A673 (cell line): ENCODE data around the gene UBXN11. TPM values are rescaled to one million over a fixed set of nuclear protein-coding genes. Genes with fewer than 3 reads are reported as not detected.

Source experiments
- BruUV-seq: library from RNA; stranded (reverse); fragments of 400-500 nt; replicated peaks from 2 replicates; lab custom pipeline; 2021; lab: Mats Ljungman, UMichigan
- CTCF ChIA-PET: fragments of 300-600 bp; sonication (Branson Sonifier 250); formaldehyde crosslinking; loops from one replicate; lab custom pipeline; 2022; ENCODE audit warnings: antibody characterized with exemption; lab: Charles Lee
- POLR2A ChIA-PET: fragments of 300-600 bp; sonication (Branson Sonifier 250); formaldehyde crosslinking; loops from one replicate; lab custom pipeline; 2022; ENCODE audit warnings: antibody characterized with exemption; ENCODE audit not compliant: low non-redundant PET; lab: Charles Lee
- DNase-seq: peaks from one replicate; pipeline ENCODE4 v3.0.0-alpha.2; 2015; ENCODE audit warnings: low spot score
- H3K27ac ChIP-seq: fragments of 200-600 bp; sonication (generic); 2 replicates; pipeline ENCODE4 v1.5.1; 2016; ENCODE audit warnings: mixed run types, low read depth, mild to moderate bottlenecking, mixed read lengths, antibody characterized with exemption, low read length; ENCODE audit not compliant: poor library complexity, severe bottlenecking
- H3K27me3 ChIP-seq: fragments of 200-600 bp; sonication (generic); replicated peaks from 2 replicates; pipeline ENCODE4 v1.6.1; 2017; ENCODE audit warnings: mixed run types, low read depth, mild to moderate bottlenecking, mixed read lengths, antibody characterized with exemption, low read length; ENCODE audit not compliant: insufficient read depth, poor library complexity
- H3K36me3 ChIP-seq: fragments of 200-600 bp; sonication (generic); 2 replicates; pipeline ENCODE4 v1.6.1; 2016; ENCODE audit warnings: mixed run types, mild to moderate bottlenecking, mixed read lengths, antibody characterized with exemption, low read length; ENCODE audit not compliant: insufficient read depth, poor library complexity, severe bottlenecking
- H3K4me1 ChIP-seq: fragments of 200-600 bp; sonication (generic); 2 replicates; pipeline ENCODE4 v1.6.1; 2017; ENCODE audit warnings: mixed run types, mild to moderate bottlenecking, mixed read lengths, antibody characterized with exemption, low read length; ENCODE audit not compliant: insufficient read depth, poor library complexity, severe bottlenecking
- H3K4me3 ChIP-seq: fragments of 200-600 bp; sonication (generic); 2 replicates; pipeline ENCODE4 v1.5.1; 2016; ENCODE audit warnings: low read depth, mixed run types, mild to moderate bottlenecking, mixed read lengths, low read length; ENCODE audit not compliant: poor library complexity, severe bottlenecking
- H3K9me3 ChIP-seq: fragments of 200-600 bp; sonication (generic); 2 replicates; pipeline ENCODE4 v1.6.1; 2016; ENCODE audit warnings: mixed run types, low read depth, mild to moderate bottlenecking, mixed read lengths, antibody characterized with exemption, low read length; ENCODE audit not compliant: poor library complexity, severe bottlenecking
- CTCF ChIP-seq: fragments of 300-800, 200-600 bp; sonication (generic); conservative IDR thresholded peaks from 2 replicates; pipeline ENCODE4 v1.5.1; 2017; ENCODE audit warnings: low read depth, mild to moderate bottlenecking, antibody characterized with exemption, low read length, moderate library complexity, mixed read lengths
- EZH2 ChIP-seq: fragments of 200-600 bp; sonication (generic); IDR thresholded peaks from 2 replicates; pipeline ENCODE4 v1.6.1; 2017; ENCODE audit warnings: borderline replicate concordance, low read depth, mild to moderate bottlenecking, mixed read lengths, antibody characterized with exemption, low read length; ENCODE audit not compliant: poor library complexity, severe bottlenecking
- intact Hi-C: fragments of 100-400 bp; cut with micrococcal nuclease; formaldehyde crosslinking; loops from one replicate; pipeline ENCODE4 v1.10.0; 2022; ENCODE audit not compliant: unreplicated experiment
- total RNA-seq: library from RNA; stranded (reverse); gene quantifications from 2 replicates; pipeline ENCODE4 v1.2.3, GENCODE V29; 2021

UBXN11 gene
- total RNA-seq, 1 experiment from 2014 or later, result 22.1 TPM

GRCh38 chr1:26353976-26354820 lies 47.8 kb upstream of the UBXN11 start, which contains the start of gene CRYBG2:
TSS of gene CRYBG2 (minus strand) at chr1:26354130. CDS start at chr1:26346657, 7,473 bp downstream.
- Histone ChIP-seq H3K9me3 (no peaks in the 10 kb centered on the region), H3K36me3 (no peaks in the 10 kb centered on the region), H3K27me3 (peaks cover 8% of the 10 kb centered on the region), H3K4me1 (no peaks in the 10 kb centered on the region), H3K4me3 (no peak within 1 kb of the TSS), H3K27ac (no peak within 1 kb of the TSS)
- TF ChIP-seq EZH2 (no peak), CTCF (no peak)
- BruUV-seq, result no TSS peak
- DNase-seq, result no peak
- ChIA-PET POLR2A (no interaction called here), CTCF (no interaction called here)
- intact Hi-C loops, result no loop called here

- no TSS peak for BruUV-seq
- Histone ChIP-seq H3K9me3 (no peaks in the 10 kb centered on the region), H3K27me3 (no peaks in the 10 kb centered on the region), H3K4me1 (no peaks in the 10 kb centered on the region), H3K27ac (no peak overlapping the region), H3K36me3 (no peaks in the 10 kb centered on the region), H3K4me3 (no peak overlapping the region)
- TF ChIP-seq EZH2 (no peak), CTCF (no peak)
- ChIA-PET POLR2A (no interaction called here), CTCF (no interaction called here)
- no peak for DNase-seq
- intact Hi-C loops, result no loop called here
These were observed 46.9 kb upstream of the UBXN11 start for GRCh38 chr1:26353210-26353859.

DNA sequence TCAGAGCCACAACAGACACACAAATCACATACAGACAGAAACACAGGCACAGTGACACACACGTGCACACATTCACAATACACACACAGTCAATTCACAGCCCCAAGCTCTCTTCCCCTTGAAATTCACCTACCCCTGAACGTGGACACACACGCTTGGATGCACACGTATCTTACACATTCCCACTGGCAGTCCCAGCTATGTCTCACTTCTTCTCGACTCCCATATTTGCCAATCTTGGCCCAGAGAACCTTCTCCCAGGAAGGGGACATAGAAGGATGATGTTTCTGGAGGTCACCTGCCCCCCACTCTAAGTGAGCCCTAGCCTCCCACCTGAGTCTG lies 45.9 kb upstream of the UBXN11 start:
- no peak for TF ChIP-seq CTCF
- TF ChIP-seq EZH2, result no peak
- Histone ChIP-seq H3K9me3 (no peaks in the 10 kb centered on the region), H3K36me3 (no peaks in the 10 kb centered on the region), H3K27me3 (no peaks in the 10 kb centered on the region), H3K4me1 (no peaks in the 10 kb centered on the region), H3K4me3 (no peak overlapping the region), H3K27ac (no peak overlapping the region)
- BruUV-seq, result no TSS peak
- CTCF ChIA-PET, result no interaction called here
- intact Hi-C loops, result no loop called here
- POLR2A ChIA-PET, result no interaction called here
- no peak for DNase-seq
